HepG2 (cell line): Measurements from ENCODE around the gene ABCG5.

ENCODE experiments used
- ELF1 ChIP-seq: sonication (generic); formaldehyde crosslinking; IDR thresholded peaks from 2 replicates; pipeline ENCODE4 v1.4.0; 2020; ENCODE audit warnings: missing genetic modification reagents
- GABPB1 ChIP-seq: IDR thresholded peaks from 2 replicates; pipeline ENCODE4 v1.6.1; 2016; ENCODE audit warnings: mild to moderate bottlenecking, missing genetic modification reagents, moderate library complexity, missing compliant biosample characterization
- HNRNPL ChIP-seq: fragments of 200-400 bp; formaldehyde crosslinking; IDR thresholded peaks from 2 replicates; pipeline ENCODE4 v1.6.1; 2017; ENCODE audit warnings: mild to moderate bottlenecking, low read depth, low read length
- HOXA3 ChIP-seq: sonication (generic); formaldehyde crosslinking; IDR thresholded peaks from 2 replicates; pipeline ENCODE4 v1.5.0; 2020; ENCODE audit warnings: missing genetic modification reagents
- MAFK ChIP-seq, 2 experiments: IDR thresholded peaks in 1 of 2; conservative IDR thresholded peaks in 1 of 2; 2 replicates each; pipeline ENCODE4 v1.6.1; 2011; ENCODE audit warnings: improper control_type of control experiment in 2 of 2, low read length in 2 of 2
- MEIS2 ChIP-seq: sonication (generic); formaldehyde crosslinking; IDR thresholded peaks from 2 replicates; pipeline ENCODE4 v1.9.0; 2021; ENCODE audit warnings: mild to moderate bottlenecking, missing genetic modification reagents
- POLR2A ChIP-seq, 2 experiments: IDR thresholded peaks; 2 replicates each; pipeline ENCODE4 v1.6.1; 2011; ENCODE audit warnings: low read depth in 2 of 2, low read length in 2 of 2, mild to moderate bottlenecking in 1 of 2, moderate library complexity in 1 of 2; ENCODE audit not compliant: insufficient read depth in 1 of 2
- POLR2AphosphoS2 ChIP-seq: IDR thresholded peaks from 2 replicates; pipeline ENCODE4 v1.6.1; 2011; ENCODE audit warnings: low read depth, low read length, improper control_type of control experiment
- TAF1 ChIP-seq: sonication (generic); formaldehyde crosslinking; IDR thresholded peaks from 2 replicates; pipeline ENCODE4 v1.4.0; 2020; ENCODE audit warnings: missing genetic modification reagents
- ZFX ChIP-seq: sonication (generic); formaldehyde crosslinking; IDR thresholded peaks from 2 replicates; pipeline ENCODE4 v1.4.0; 2020; ENCODE audit warnings: mild to moderate bottlenecking, low read depth, missing genetic modification reagents, moderate library complexity
- TF ChIP-seq, protein P1 (sequence below): sonication (generic); formaldehyde crosslinking; IDR thresholded peaks from 2 replicates; pipeline ENCODE4 v1.5.0; 2020; ENCODE audit warnings: mild to moderate bottlenecking, missing genetic modification reagents, borderline replicate concordance
- TF ChIP-seq, protein P2 (sequence below): sonication (generic); formaldehyde crosslinking; IDR thresholded peaks from 2 replicates; pipeline ENCODE4 v1.5.0; 2020; ENCODE audit warnings: mild to moderate bottlenecking, missing genetic modification reagents, moderate library complexity

DNA sequence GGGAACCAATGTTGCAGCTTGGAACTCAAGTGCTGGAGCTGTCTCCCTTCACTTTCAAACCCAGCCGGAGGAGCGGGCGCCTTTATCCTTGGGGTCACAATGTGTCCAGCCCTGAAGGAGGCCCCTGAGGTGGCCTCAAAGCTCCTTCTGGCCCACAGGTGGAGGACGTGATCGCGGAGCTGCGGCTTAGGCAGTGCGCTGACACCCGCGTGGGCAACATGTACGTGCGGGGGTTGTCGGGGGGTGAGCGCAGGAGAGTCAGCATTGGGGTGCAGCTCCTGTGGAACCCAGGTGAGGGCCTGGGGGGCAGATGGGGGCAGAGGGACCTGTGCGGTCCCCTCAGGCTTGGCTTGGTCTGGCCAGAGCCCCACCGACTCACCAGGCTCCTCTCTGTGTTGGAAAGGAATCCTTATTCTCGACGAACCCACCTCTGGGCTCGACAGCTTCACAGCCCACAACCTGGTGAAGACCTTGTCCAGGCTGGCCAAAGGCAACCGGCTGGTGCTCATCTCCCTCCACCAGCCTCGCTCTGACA lies 13.6 kb upstream of the ABCG5 start:
- TF ChIP-seq HOXA3 (CRISPR knock-in tag) (no peak), TAF1 (no peak), GABPB1 (no peak), MAFK (conservative IDR thresholded peaks at IDR 0.05 in 1 of 2, IDR thresholded peaks at IDR 0.05 in 1 of 2; ENCODE audit: low read length in 2 of 2) (no peak), POLR2AphosphoS2 (no peak), MEIS2 (CRISPR knock-in tag) (no peak), HNRNPL (no peak), ELF1 (no peak), ZFX (CRISPR knock-in tag) (no peak), POLR2A (IDR thresholded peaks at IDR 0.05; ENCODE audit: insufficient read depth in 1 of 2, low read depth in 2 of 2, low read length in 2 of 2) (no peak)
- TF ChIP-seq, protein P1, sequence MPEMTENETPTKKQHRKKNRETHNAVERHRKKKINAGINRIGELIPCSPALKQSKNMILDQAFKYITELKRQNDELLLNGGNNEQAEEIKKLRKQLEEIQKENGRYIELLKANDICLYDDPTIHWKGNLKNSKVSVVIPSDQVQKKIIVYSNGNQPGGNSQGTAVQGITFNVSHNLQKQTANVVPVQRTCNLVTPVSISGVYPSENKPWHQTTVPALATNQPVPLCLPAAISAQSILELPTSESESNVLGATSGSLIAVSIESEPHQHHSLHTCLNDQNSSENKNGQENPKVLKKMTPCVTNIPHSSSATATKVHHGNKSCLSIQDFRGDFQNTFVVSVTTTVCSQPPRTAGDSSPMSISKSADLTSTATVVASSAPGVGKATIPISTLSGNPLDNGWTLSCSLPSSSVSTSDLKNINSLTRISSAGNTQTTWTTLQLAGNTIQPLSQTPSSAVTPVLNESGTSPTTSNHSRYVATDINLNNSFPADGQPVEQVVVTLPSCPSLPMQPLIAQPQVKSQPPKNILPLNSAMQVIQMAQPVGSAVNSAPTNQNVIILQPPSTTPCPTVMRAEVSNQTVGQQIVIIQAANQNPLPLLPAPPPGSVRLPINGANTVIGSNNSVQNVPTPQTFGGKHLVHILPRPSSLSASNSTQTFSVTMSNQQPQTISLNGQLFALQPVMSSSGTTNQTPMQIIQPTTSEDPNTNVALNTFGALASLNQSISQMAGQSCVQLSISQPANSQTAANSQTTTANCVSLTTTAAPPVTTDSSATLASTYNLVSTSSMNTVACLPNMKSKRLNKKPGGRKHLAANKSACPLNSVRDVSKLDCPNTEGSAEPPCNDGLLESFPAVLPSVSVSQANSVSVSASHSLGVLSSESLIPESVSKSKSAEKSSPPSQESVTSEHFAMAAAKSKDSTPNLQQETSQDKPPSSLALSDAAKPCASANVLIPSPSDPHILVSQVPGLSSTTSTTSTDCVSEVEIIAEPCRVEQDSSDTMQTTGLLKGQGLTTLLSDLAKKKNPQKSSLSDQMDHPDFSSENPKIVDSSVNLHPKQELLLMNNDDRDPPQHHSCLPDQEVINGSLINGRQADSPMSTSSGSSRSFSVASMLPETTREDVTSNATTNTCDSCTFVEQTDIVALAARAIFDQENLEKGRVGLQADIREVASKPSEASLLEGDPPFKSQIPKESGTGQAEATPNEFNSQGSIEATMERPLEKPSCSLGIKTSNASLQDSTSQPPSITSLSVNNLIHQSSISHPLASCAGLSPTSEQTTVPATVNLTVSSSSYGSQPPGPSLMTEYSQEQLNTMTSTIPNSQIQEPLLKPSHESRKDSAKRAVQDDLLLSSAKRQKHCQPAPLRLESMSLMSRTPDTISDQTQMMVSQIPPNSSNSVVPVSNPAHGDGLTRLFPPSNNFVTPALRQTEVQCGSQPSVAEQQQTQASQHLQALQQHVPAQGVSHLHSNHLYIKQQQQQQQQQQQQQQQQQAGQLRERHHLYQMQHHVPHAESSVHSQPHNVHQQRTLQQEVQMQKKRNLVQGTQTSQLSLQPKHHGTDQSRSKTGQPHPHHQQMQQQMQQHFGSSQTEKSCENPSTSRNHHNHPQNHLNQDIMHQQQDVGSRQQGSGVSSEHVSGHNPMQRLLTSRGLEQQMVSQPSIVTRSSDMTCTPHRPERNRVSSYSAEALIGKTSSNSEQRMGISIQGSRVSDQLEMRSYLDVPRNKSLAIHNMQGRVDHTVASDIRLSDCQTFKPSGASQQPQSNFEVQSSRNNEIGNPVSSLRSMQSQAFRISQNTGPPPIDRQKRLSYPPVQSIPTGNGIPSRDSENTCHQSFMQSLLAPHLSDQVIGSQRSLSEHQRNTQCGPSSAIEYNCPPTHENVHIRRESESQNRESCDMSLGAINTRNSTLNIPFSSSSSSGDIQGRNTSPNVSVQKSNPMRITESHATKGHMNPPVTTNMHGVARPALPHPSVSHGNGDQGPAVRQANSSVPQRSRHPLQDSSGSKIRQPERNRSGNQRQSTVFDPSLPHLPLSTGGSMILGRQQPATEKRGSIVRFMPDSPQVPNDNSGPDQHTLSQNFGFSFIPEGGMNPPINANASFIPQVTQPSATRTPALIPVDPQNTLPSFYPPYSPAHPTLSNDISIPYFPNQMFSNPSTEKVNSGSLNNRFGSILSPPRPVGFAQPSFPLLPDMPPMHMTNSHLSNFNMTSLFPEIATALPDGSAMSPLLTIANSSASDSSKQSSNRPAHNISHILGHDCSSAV (CRISPR knock-in tag) = no peak
- TF ChIP-seq, protein P2, sequence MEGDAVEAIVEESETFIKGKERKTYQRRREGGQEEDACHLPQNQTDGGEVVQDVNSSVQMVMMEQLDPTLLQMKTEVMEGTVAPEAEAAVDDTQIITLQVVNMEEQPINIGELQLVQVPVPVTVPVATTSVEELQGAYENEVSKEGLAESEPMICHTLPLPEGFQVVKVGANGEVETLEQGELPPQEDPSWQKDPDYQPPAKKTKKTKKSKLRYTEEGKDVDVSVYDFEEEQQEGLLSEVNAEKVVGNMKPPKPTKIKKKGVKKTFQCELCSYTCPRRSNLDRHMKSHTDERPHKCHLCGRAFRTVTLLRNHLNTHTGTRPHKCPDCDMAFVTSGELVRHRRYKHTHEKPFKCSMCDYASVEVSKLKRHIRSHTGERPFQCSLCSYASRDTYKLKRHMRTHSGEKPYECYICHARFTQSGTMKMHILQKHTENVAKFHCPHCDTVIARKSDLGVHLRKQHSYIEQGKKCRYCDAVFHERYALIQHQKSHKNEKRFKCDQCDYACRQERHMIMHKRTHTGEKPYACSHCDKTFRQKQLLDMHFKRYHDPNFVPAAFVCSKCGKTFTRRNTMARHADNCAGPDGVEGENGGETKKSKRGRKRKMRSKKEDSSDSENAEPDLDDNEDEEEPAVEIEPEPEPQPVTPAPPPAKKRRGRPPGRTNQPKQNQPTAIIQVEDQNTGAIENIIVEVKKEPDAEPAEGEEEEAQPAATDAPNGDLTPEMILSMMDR (CRISPR knock-in tag) = no peak
